ENCODE results near the gene VAV1.

- TF ChIP-seq POLR2AphosphoS5 (IDR thresholded peaks at IDR 0.05; ENCODE audit: low read depth, low read length), result no peak
- TF ChIP-seq, protein P1, sequence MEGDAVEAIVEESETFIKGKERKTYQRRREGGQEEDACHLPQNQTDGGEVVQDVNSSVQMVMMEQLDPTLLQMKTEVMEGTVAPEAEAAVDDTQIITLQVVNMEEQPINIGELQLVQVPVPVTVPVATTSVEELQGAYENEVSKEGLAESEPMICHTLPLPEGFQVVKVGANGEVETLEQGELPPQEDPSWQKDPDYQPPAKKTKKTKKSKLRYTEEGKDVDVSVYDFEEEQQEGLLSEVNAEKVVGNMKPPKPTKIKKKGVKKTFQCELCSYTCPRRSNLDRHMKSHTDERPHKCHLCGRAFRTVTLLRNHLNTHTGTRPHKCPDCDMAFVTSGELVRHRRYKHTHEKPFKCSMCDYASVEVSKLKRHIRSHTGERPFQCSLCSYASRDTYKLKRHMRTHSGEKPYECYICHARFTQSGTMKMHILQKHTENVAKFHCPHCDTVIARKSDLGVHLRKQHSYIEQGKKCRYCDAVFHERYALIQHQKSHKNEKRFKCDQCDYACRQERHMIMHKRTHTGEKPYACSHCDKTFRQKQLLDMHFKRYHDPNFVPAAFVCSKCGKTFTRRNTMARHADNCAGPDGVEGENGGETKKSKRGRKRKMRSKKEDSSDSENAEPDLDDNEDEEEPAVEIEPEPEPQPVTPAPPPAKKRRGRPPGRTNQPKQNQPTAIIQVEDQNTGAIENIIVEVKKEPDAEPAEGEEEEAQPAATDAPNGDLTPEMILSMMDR (IDR thresholded peaks at IDR 0.05), result no peak
These were observed 56.5 kb downstream of the VAV1 start for GRCh38 chr19:6828698-6829633.
